ENCODE results near the gene DGAT2.

DNA sequence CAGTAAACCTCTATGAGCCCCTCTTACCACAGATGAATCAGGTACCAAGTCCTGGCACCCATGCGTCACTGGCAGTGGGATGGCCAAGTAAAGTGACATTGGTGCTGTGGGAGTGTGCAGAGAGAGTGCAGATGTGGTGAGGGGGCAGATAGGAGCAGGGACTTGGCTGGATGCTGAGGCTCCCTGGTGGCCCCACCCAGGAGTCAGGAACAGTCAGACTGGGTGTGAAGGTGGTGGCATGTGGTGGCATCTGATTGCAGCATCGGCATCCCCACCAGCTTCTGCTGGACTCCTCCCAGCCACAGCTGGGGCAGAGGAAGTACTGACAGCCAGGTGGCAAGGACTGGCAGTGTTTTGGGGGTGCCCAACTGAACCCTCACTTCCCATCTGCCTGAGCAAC is 11.4 kb downstream of the DGAT2 start:
- TF ChIP-seq, protein P1, sequence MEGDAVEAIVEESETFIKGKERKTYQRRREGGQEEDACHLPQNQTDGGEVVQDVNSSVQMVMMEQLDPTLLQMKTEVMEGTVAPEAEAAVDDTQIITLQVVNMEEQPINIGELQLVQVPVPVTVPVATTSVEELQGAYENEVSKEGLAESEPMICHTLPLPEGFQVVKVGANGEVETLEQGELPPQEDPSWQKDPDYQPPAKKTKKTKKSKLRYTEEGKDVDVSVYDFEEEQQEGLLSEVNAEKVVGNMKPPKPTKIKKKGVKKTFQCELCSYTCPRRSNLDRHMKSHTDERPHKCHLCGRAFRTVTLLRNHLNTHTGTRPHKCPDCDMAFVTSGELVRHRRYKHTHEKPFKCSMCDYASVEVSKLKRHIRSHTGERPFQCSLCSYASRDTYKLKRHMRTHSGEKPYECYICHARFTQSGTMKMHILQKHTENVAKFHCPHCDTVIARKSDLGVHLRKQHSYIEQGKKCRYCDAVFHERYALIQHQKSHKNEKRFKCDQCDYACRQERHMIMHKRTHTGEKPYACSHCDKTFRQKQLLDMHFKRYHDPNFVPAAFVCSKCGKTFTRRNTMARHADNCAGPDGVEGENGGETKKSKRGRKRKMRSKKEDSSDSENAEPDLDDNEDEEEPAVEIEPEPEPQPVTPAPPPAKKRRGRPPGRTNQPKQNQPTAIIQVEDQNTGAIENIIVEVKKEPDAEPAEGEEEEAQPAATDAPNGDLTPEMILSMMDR (IDR thresholded peaks at IDR 0.05) = no peak
- no peak for TF ChIP-seq ZFX (IDR thresholded peaks at IDR 0.05; ENCODE audit: borderline replicate concordance)
